DMS 273 treated with DMSO at 0.1 percent for 48 hours (cell line): ENCODE data around the gene TTLL5.
"Not testable (repeated sequence)": the region's sequence is repeated elsewhere in the genome, so short reads cannot be mapped to it uniquely, and the experiment has no call there.

ENCODE experiments used
- DNase-seq: peaks from one replicate; lab custom pipeline; 2025; lab: John Stamatoyannopoulos, UW

TTLL5 gene

DNA sequence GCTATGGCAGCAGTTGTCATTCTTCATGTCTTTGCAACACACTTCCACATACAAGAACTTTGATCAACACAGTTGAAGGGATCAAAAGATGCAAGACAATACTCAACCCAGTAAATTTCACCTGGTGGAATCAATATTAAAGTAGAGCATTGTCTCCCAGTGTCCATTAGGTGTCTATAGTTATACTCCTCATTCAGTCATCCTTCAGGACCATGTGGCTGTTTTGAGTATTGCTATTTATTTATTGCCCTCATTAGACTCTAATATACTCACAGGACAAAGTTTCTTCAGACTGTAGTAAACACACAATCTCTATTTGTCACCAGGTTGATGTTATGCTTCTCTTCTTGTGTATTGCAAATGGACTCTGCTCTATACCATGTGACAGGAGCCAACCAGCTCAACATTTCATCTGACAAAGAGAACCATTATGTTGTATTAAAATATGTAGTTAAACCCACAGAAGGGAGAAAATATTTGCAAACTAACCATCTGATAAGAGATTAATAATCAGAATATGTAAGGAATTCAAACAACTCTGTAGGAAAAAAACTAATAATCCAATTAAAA lies 174.2 kb downstream of the TTLL5 start:
- no peak for DNase-seq

DNA sequence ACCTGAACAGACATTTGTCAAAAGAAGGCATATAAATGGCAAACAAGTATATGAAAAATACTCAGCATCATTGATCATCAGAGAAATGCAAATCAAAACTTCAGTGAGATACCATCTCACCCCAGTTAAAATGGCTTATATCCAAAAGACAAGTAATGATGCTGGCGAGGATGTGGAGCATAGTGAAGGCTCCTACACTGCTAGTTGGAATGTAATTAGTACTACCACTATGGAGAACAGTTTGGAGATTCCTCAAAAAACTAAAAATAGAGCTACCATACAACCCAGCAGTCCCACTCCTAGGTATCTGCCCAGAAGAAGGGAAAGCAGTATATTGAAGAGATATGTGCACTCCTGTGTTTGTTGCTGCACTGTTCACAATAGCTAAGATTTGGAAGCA lies 174.7 kb downstream of the TTLL5 start:
- DNase-seq = no peak

DNA sequence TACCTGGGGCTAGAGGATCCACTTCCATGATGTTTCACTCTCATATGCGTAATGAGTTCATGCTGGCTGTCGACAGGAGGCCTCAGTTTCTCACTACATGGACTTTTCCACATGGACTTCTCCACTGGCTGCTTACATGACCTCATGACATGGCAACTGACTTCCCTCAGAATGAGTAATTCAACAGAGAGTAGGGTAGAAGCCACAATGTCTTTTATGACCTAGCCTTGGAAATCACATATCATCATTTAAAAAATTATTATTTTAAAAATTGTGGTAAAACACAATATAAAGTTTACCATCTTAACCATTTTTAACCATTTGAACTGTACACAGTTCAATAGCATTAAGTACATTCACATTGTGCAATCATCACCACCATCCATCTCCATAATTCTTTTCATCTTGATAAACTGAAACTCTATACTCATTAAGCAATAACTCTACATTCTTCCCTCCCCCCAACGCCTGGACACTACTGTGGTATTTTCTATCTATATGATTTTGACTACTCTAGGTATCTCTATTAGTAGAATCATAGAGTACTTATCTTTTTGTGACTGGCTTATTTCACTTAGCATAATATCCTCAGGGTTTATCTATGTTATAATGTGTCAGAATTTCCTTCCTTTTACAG lies 176.2 kb downstream of the TTLL5 start:
- no peak for DNase-seq

DNA sequence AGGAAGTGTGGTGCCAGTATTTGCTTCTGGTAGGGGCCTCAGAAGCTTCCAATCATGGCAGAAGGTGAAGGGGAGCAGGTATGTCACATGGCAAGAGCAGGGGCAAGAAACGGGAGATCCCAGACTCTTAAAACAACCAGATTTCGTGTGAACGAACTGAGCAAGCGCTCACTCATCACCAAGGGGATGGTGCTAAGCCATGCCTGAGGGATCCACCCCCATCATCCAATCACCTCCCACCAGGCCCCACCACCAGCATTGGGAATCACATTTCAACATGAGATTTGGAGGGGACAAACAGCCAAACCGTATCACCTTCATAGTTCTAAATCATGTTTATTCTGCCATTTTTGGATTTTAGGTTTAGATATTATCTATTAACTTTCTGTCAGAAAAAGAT lies 179.9 kb downstream of the TTLL5 start:
- DNase-seq = no peak

DNA sequence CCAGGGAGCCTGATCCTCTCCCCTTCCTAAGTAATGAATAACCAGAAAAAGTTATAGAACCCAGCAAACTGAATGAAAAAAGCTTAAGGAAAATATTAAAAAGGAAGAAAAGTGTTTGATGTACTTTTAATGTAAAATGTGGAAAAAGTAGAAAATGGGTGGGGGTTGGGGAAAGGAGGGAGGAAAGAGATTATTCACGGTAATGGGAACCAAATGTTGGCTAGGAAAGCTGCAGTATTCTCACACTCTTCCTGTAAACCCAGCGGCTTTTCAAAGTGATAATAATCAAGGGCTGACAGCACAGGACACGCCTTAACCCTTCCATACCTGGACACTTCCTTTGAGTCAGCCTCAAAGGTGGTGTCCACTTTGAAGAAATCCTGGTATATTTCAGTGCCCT lies 181.5 kb downstream of the TTLL5 start:
- DNase-seq = no peak

DNA sequence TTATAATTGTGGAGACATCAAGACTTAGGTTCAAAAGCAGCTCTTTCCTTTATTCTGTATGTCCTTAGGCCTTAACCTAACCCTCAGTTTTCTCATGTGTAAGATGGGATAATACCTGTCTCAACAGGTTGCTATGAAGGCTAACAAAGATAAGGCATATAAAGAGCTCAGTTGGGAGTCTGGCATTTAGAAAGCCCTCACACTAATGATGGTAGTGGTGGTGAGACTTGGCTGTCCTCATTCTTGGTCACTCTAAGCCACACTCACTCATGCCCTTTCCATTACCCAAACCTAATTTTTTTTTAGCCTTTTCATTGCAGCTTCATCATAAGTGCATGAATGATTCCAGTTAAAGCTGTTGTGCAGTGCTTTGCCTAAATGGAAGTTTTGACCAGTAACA lies 183.4 kb downstream of the TTLL5 start:
- no peak for DNase-seq

DNA sequence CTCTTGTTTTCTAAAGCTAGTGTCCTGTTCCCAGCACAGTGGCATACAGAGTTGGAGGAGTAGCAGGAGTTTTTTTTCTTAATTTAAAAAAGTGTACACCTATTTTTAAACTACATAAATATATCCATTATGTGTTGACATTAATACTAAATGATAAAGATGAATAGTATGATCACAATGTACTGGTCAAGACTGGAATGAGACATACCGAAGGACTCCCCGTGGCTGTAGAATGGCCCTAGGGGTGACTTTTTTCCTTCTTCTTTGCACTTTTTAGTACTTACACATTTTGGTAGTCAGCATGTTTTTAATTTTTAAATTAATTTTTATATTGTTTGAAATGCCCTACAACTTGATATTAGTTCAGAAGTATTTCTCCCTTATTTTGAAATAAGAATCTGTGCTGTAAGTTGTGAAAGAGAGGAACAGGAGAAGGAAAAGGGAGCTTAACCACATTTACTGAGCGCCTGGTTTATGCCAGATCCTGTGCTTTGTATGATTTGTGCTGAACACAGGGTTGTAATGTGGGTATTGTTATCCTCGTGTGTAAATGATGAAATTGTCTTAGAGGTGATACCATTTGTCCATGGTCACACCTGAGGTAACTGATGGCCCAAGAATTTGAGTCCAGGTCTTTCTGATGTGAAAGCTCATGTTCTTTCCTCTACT lies 184.2 kb downstream of the TTLL5 start:
- DNase-seq = no peak

DNA sequence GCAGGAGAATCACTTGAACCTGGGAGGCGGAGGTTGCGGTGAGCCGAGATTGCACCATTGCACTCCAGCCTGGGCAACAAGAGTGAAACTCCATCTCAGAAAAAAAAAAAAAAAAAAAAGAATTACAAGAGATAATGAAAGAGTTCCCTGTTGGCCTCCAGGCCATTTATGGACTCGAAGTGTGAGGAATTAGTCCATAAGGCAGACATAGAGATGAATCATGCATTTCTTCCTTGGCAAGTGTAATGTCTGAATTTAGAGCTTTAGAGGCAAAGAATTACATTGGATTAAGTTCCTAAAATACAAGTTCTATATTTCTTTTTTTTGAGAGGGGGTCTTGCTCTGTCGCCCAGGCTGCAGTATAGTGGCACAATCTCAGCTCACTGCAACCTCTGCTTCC lies 185.6 kb downstream of the TTLL5 start:
- DNase-seq = not testable (repeated sequence)

DNA sequence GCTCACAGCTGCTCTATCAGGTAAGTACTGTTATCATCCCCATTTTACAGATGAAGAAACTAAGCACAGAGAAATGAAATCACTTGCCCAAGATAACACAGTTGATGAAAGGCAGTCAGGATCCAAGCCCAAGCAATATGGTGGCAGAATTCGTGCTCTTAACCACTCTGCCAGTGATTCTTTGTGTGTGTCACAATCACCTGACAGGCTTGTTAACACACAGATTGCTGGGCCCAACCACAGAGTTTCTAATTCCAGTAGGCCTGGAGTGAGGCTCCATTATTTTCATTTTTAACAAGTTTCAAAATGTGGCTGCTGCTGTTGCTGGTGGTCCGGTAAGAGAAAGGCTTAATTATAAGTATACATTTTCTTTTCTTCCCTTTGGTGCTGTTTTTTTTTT lies 186.5 kb downstream of the TTLL5 start:
- DNase-seq = no peak

DNA sequence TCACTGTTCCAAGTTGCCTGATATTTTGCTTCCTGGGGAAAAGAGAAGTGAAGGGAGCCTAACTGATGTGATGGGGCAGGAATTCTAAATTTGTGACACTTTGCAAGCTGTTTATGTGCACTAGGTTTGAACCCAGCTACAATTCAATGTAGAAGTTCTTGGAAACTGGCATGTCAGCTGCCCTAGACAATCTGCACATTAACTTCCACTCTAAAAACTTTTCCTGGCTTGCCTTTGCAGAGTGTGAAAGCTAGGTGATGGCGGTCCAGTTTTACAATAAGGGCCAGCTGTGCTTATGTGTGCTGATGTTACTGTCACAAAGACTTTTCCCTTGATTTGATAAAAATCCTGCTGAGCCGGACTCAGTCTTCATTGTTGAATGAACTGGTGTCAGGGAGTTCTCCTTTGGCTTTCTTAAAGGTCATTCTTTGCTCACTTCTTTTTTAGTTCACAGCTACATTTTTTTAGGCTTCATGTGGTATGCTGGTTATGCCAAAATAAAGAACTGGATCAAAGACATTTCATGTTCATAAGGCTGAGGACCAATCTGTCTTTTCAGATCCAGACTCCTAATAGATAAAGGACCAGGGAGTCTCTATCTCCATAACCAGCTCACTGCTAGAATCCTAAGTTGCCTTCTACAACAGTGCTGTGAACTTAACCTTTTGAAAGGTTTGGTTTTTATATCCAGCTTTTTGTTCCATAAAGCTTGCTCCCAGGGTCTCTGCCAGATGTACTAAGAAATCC lies 187.3 kb downstream of the TTLL5 start:
- DNase-seq = no peak

DNA sequence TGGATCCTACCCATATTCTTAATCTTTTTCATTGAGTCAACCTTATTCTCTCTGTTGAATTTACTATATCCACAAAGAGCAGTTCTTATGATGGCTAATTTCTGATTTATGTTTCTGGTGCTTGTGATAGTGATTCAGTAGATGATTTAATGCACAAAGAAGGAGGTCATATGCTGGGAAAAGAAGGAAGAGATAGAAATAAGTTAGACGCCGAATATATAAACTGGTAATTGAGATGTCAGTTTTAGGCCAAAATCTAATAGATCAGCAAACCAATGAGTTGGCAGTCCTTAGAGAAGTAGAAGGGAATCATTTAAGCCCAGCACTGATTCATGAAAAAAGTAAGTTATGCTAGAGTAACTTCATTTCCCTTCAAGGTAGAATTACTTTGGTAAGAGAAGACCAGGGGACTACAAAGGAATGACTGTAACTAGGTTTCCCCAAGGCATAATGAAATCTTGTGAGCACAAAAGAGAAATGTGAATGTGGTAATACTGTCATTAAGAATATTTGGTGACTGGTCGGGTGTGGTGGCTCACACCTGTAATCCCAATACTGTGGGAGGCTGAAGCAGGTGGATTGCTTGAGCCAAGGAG lies 188.4 kb downstream of the TTLL5 start:
- no peak for DNase-seq

DNA sequence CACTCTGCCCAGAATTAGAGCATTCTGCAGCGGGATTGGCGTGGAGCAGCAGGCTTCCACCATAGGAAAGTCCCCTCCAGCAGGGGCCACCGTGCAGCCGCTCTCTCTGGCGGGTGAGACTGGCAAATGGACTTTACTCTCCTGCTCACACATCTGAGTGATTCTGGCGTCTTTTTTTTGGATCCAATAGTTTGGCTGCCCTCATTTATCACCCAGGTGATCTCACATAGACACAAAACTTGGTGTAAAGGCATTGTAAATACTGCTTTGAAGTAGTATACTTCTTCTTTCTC lies 190.5 kb downstream of the TTLL5 start:
- no peak for DNase-seq

DNA sequence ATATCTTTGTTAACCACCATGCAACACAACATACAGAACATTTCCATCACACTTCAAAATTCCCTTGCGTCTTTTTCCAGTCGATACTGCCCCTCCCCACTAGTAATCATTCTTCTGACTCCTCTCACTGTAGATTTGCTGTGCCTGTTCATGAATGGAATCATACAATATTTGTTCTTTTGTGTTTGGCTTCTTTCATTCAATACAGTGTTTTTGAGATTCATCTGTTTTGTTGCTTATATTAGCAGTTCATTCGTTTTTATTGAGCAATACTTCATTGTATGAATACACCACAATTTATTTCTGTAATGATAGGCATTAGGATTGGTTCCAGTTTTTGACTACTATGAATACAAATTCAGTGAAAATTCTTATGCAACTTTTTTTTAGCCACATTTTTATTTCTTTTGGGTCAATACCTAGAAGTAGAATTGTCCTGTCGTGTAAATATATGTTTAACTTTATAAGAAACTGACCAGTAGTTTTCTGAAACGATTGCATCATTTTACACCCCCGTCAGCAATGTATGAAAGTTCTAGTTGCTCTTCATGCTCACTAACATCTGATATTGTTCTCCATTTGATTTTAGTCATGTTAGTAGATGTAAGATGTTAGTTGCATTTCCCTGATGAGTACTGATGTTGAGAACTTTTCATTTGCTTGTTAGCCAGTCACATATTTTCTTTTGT lies 193.2 kb downstream of the TTLL5 start:
- DNase-seq = no peak

DNA sequence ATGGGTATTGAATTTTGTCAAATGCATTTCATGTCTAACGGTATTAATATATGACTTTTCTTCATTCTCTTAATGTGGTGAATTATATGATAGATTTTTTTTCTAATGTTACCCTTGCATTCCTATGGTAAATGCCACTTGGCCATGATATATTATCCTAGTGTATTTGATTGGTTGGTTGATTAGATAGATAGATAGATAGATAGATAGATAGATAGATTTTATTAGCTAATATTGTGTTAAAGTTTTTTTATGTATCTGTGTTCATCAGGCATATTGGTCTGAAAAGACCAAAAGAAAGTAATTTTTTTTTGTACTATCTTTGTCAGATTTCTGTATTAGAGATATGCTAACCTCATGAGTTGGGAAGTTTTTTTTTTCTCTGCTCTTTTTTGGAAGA lies 196.2 kb downstream of the TTLL5 start:
- no peak for DNase-seq

DNA sequence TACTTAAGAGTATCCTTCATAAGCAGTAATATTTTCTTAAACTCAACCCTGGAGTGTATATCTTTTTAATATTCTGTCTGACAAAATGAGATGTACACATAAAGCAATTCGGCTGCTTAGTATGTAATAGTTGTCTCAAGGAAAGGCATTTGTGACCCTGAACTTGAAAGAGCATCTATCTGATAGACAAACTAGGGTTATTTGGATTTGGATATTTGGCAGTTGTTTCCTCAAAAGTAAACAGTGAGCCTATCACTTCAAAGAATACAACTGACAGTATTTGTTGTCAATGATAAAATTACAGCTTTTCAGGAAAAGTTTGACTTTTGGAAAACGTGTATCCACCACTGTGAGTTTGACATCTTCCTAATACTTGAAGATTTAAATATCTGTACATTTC lies 197.3 kb downstream of the TTLL5 start:
- DNase-seq = no peak

DNA sequence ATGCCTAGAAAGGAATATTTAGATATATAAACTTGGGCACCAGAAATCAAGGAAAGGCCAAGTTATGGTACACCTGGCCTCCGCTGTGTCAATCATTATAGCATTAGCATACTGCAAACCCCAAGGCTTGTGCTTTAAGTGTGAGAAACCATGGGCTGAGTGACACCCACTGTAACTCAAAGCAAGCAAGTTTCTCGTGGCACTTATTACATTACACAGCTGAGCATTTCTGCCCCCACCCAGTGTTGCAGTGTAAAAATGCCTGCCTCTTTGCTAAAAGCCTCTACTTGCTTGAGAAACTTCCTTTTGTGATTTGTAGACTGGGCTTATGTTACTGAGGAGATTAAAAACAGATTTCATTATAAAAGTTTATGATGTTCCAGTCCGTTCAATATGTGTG lies 198.7 kb downstream of the TTLL5 start:
- DNase-seq = no peak

DNA sequence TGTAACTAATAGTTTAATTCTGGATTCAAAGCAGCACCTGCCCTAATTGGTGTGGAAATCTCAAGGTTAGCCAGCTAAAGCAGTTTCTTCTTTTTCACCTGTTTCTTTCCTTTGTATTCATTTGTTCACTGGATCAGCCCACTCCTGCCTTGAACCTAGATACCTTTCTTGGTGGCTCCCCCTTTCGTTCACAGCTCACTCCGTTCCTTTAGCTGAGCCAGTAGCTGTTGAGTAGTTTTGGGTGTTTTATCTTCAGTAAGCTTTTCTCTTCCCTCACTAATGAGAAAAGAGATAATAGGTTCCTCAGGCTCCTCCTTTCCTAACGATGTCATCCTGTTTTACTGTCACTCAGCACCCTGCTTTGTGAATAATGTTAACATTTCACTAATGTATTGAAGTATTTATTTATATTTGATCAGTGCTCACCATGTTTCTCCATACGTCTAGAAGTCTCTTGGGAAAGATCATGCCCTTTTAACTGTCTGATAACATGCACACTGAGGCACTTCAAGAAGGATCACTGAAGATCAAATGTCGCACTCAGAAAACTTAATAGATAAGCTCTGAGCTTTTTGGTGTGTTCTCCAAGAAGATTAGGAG lies 199.6 kb downstream of the TTLL5 start:
- no peak for DNase-seq

DNA sequence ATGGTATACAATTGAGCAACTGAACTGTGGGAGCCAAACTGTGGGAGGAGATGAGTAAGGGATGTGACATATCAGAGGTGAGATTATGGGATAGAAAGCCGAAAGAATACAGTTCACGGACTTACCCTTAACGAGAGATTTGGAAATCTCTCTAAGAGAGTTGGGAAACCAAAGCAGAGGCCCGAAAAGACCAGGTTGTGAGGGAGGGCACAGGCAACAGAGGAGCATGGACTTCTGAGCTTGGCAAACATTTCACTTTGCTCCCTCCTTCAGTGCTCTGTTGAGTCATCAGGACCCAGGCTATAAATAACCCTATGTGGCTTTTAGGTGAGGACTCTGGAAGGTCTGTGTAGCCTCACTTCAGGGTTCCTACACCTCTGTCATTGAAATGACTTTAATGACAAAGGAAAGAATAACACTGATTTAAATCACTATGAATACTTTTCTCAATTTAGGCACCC lies 200.1 kb downstream of the TTLL5 start:
- DNase-seq = no peak

DNA sequence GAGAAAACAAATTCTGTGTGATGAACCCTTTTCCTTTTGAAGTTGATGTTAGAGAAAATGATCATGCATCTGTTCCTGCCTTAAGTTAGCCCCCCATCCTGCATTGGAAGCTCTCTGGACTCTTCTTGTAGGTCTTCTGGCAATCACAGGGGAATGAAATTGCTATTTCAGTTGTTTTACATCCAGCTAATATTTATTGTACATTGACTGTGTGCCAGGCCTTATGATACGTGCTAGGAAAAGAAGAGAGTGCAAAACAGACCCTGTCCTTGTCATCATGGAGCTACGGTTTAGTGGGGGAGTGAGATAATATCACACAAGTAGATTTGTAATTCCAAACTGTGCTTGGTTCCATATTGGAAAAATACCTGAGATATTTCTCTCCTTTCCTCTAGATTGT lies 202.2 kb downstream of the TTLL5 start:
- no peak for DNase-seq

DNA sequence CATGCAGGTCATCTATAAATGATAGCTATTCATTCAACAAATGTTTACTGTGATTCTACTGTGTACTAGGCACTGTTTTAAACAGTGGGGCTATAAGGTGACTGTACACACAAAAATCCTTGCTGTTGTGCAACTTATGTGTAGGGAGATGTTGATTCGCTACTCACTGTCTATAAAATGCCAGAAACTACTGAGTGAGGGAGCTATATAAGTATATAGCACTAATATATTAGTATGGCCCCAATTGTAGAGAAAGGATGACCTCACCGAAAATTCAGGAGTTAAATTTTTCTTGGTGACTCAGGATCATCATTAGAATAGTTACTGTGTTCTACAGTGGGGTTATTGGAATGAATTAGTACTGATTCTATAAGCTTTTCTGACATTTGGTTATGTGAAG lies 203.3 kb downstream of the TTLL5 start:
- no peak for DNase-seq

DNA sequence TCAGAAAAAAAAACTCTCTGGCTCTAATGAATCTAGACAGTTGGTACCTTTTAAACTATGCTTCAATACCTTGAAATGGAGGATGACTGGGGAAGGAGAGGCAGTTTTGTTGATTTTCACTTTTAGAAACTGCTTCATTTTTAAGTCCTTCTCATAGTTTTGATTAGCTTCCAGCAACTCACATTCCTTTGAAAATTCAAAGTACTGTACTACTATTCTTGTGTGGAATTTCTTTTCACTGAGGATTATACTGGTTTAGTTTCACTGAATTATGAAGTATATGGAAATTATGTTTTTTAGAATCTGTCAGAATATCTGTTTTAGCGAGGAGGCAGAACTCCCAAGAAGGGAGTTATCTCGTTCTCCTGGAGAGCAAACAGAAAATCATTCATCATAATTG lies 204.5 kb downstream of the TTLL5 start:
- no peak for DNase-seq

DNA sequence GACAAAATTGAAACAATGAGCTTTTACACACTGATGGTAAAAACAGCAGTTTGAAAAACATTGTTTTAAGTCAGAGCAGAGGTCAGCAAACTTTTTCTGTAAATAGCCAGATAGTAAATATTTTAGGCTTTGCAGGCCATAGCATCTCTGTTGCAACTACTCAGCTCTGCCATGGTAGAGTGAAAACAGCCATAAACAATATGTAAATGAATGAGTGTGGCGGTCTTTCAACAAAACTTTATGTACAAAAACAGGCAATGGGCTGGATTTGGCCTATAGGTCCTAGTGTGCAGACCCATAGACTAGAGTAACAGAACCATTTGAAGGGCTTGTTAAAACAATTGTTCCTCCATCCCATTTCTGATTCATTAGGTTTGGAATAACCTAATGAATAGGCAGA lies 205.9 kb downstream of the TTLL5 start:
- DNase-seq = no peak
